HG03159 (cell line): Measurements from ENCODE around the gene EFHD1.
"Not testable (repeated sequence)": the region's sequence is repeated elsewhere in the genome, so short reads cannot be mapped to it uniquely, and the experiment has no call there.

Source experiments
- ATAC-seq: cut with Tn5 transposase; IDR thresholded peaks from one replicate; pipeline ENCODE4 v1.9.1; 2021; ENCODE audit warnings: mild to moderate bottlenecking, moderate library complexity; ENCODE audit not compliant: unreplicated experiment

The EFHD1 gene

GRCh38 chr2:232615339-232615738 lies 18.1 kb upstream of the EFHD1 start:
- ATAC-seq = no peak

- no peak for ATAC-seq
These were observed 12.2 kb upstream of the EFHD1 start for GRCh38 chr2:232621186-232621585.

GRCh38 chr2:232622563-232622962 lies 10.8 kb upstream of the EFHD1 start:
- ATAC-seq = no peak

GRCh38 chr2:232623768-232624765 lies 9.3 kb upstream of the EFHD1 start:
- no peak for ATAC-seq

GRCh38 chr2:232626584-232626983 lies 6.8 kb upstream of the EFHD1 start:
- ATAC-seq = no peak

- ATAC-seq = no peak
These were observed 4.8 kb upstream of the EFHD1 start for GRCh38 chr2:232628466-232629128.

- no peak for ATAC-seq
These were observed 4.3 kb upstream of the EFHD1 start for GRCh38 chr2:232629129-232629475.

- ATAC-seq = no peak
These were observed 1.0 kb upstream of the EFHD1 start for GRCh38 chr2:232632229-232632903.

- ATAC-seq = no peak
These were observed 446 bp upstream of the EFHD1 start for GRCh38 chr2:232632904-232633412.

- ATAC-seq = no peak
These were observed 1.1 kb downstream of the EFHD1 start for GRCh38 chr2:232634206-232635150.

- not testable (repeated sequence) for ATAC-seq
These were observed 2.0 kb downstream of the EFHD1 start for GRCh38 chr2:232635376-232635775.

GRCh38 chr2:232635820-232636219 lies 2.4 kb downstream of the EFHD1 start:
- ATAC-seq = no peak

- ATAC-seq = no peak
These were observed 3.5 kb downstream of the EFHD1 start for GRCh38 chr2:232636788-232637420.

- no peak for ATAC-seq
These were observed 4.6 kb downstream of the EFHD1 start for GRCh38 chr2:232637866-232638583.

GRCh38 chr2:232641153-232641848 lies 7.9 kb downstream of the EFHD1 start:
- ATAC-seq = no peak

- no peak for ATAC-seq
These were observed 9.7 kb downstream of the EFHD1 start for GRCh38 chr2:232643147-232643425.

- ATAC-seq = no peak
These were observed 10.5 kb downstream of the EFHD1 start for GRCh38 chr2:232643813-232644347.

- ATAC-seq = no peak
These were observed 11.7 kb downstream of the EFHD1 start for GRCh38 chr2:232645061-232645460.
